Endothelial cell of umbilical vein (primary cell): ENCODE measurements around the gene MYCBP. TPM values are rescaled to one million over a fixed set of nuclear protein-coding genes. Genes with fewer than 3 reads are reported as not detected.

ENCODE experiments used
- BruUV-seq: library from RNA; stranded (reverse); fragments of 400-500 nt; replicated peaks from 2 replicates; lab custom pipeline; 2021; lab: Mats Ljungman, UMichigan
- CTCF ChIA-PET: fragments of 300-600, 350-600 bp; sonication (Branson Sonifier 250); formaldehyde crosslinking; loops from one replicate; lab custom pipeline; 2021; ENCODE audit warnings: antibody characterized with exemption, inconsistent platforms; lab: Charles Lee
- POLR2A ChIA-PET: fragments of 300-600, 350-600 bp; sonication (Branson Sonifier 250); formaldehyde crosslinking; loops from one replicate; lab custom pipeline; 2021; ENCODE audit warnings: antibody characterized with exemption, inconsistent platforms; lab: Charles Lee
- DNase-seq: peaks from one replicate; pipeline ENCODE4 v3.0.0-alpha.2; 2011; ENCODE audit warnings: low read depth, low spot score
- FAIRE-seq: peaks from 2 replicates; lab custom pipeline; 2011; peaks lifted over from hg19 to GRCh38; lab: Jason Lieb, UNC
- H2AFZ ChIP-seq: 2 replicates; pipeline ENCODE4 v1.6.0; 2012; ENCODE audit warnings: low read depth, low read length, control low read depth, inconsistent platforms
- H3K27ac ChIP-seq: 2 replicates; pipeline ENCODE4 v1.5.1; 2011; ENCODE audit warnings: low read depth, mild to moderate bottlenecking, control low read depth, low read length, moderate library complexity; ENCODE audit not compliant: insufficient read depth
- H3K27me3 ChIP-seq, 2 experiments: 2 replicates each; pipeline versions ENCODE4 v1.6.0 to v1.6.1; 2011; ENCODE audit warnings: low read length in 2 of 2, mixed read lengths in 1 of 2; ENCODE audit not compliant: control insufficient read depth in 2 of 2, insufficient read depth in 2 of 2
- H3K36me3 ChIP-seq, 2 experiments: 2 replicates in 1 of 2; 3 replicates in 1 of 2; pipeline ENCODE4 v1.5.1; 2011; ENCODE audit warnings: low read length in 2 of 2, mild to moderate bottlenecking in 1 of 2, moderate library complexity in 1 of 2; ENCODE audit not compliant: control insufficient read depth in 2 of 2, insufficient read depth in 2 of 2; ENCODE audit errors: extremely low read depth in 1 of 2
- H3K4me1 ChIP-seq: 3 replicates; pipeline ENCODE4 v1.5.1; 2011; ENCODE audit warnings: mild to moderate bottlenecking, low read length; ENCODE audit not compliant: control insufficient read depth, insufficient read depth; ENCODE audit errors: extremely low read depth
- H3K4me2 ChIP-seq: 2 replicates; pipeline ENCODE4 v1.6.1; 2011; ENCODE audit warnings: low read length, control low read depth, mixed read lengths; ENCODE audit not compliant: insufficient read depth
- H3K4me3 ChIP-seq, 3 experiments: fragments of 200-600 bp in 1 of 3; sonication (generic), shearing (Covaris generic) in 1 of 3; replicated peaks in 1 of 3; 2 replicates each; pipeline ENCODE4 v1.5.1; 2011 to 2016; ENCODE audit warnings: control low read depth in 3 of 3, low read length in 3 of 3, mild to moderate bottlenecking in 2 of 3, inconsistent platforms in 1 of 3, low read depth in 1 of 3, moderate library complexity in 1 of 3; ENCODE audit not compliant: insufficient read depth in 1 of 3
- H3K79me2 ChIP-seq: 2 replicates; pipeline ENCODE4 v1.6.0; 2012; ENCODE audit warnings: low read length, inconsistent platforms; ENCODE audit not compliant: control insufficient read depth, insufficient read depth
- H3K9ac ChIP-seq: replicated peaks from 2 replicates; pipeline ENCODE3; 2011; ENCODE audit warnings: low read length, control low read depth; ENCODE audit not compliant: insufficient read depth; ENCODE audit errors: extremely low read depth
- H3K9me1 ChIP-seq: replicated peaks from 3 replicates; pipeline ENCODE4 v1.6.0; 2011; ENCODE audit warnings: mild to moderate bottlenecking, low read length; ENCODE audit not compliant: control insufficient read depth, insufficient read depth; ENCODE audit errors: extremely low read depth
- H3K9me3 ChIP-seq: replicated peaks from 2 replicates; pipeline ENCODE4 v1.5.1; 2012; ENCODE audit warnings: low read length, inconsistent platforms; ENCODE audit not compliant: control insufficient read depth, insufficient read depth
- H4K20me1 ChIP-seq: replicated peaks from 2 replicates; pipeline ENCODE3; 2011; ENCODE audit warnings: mild to moderate bottlenecking, low read length; ENCODE audit not compliant: control insufficient read depth, insufficient read depth; ENCODE audit errors: extremely low read depth
- EZH2 ChIP-seq: IDR thresholded peaks from 2 replicates; pipeline ENCODE4 v1.6.1; 2012; ENCODE audit warnings: borderline replicate concordance, low read depth, mild to moderate bottlenecking, moderate library complexity, low read length, inconsistent platforms; ENCODE audit not compliant: severe bottlenecking
- FOS ChIP-seq: IDR thresholded peaks from 2 replicates; pipeline ENCODE4 v1.6.1; 2011; ENCODE audit warnings: mild to moderate bottlenecking, low read length, moderate library complexity, borderline replicate concordance; ENCODE audit not compliant: insufficient read depth
- GATA2 ChIP-seq: IDR thresholded peaks from 2 replicates; pipeline ENCODE4 v1.7.0; 2011; ENCODE audit warnings: low read depth, mild to moderate bottlenecking, moderate library complexity, mixed read lengths, low read length; ENCODE audit not compliant: insufficient read length, insufficient read depth
- JUN ChIP-seq: IDR thresholded peaks from 2 replicates; pipeline ENCODE4 v1.6.1; 2011; ENCODE audit warnings: borderline replicate concordance, low read depth; ENCODE audit not compliant: insufficient read length, insufficient read depth
- MYC ChIP-seq: IDR thresholded peaks from one replicate; pipeline ENCODE4 v1.6.1; 2011; ENCODE audit warnings: mild to moderate bottlenecking, low read depth, low read length
- POLR2A ChIP-seq: IDR thresholded peaks from 2 replicates; pipeline ENCODE4 v1.6.1; 2012; ENCODE audit warnings: low read depth, mild to moderate bottlenecking, control low read depth, low read length
- POLR2AphosphoS5 ChIP-seq: IDR thresholded peaks from 2 replicates; pipeline ENCODE4 v1.6.1; 2012; ENCODE audit warnings: low read depth, mild to moderate bottlenecking, control low read depth, low read length, moderate library complexity; ENCODE audit not compliant: insufficient read depth
- dilution Hi-C: fragments of 300-500 bp; cut with MboI; formaldehyde crosslinking; loops from one replicate; pipeline ENCODE4 v1.15.0; 2019; ENCODE audit warnings: low sequenced_read_pairs; ENCODE audit not compliant: extremely low pct_ligation_motif_present
- intact Hi-C: fragments of 100-400 bp; cut with micrococcal nuclease; formaldehyde crosslinking; loops from one replicate; pipeline ENCODE4 v1.10.0; 2022
- polyA plus RNA-seq, 4 experiments: library from polyadenylated mRNA; depleted of rRNA in 3 of 4; stranded (reverse) in 3 of 4; unstranded in 1 of 4; fragments of >200 nt; gene quantifications; 2 replicates each; pipeline versions ENCODE4 v1.2.1 to v1.2.3, GENCODE V29; 2011 to 2012; ENCODE audit warnings: missing spikeins in 1 of 4
- total RNA-seq: library from RNA; stranded (reverse); gene quantifications from 2 replicates; pipeline ENCODE4 v1.2.3, GENCODE V29; 2021
- TF ChIP-seq, protein P1 (sequence below), 2 donors: IDR thresholded peaks; 1 replicate in 1 of 2; 2 replicates in 1 of 2; pipeline ENCODE4 v1.5.1; 2011; ENCODE audit warnings: low read length in 2 of 2, mild to moderate bottlenecking in 2 of 2, moderate library complexity in 2 of 2, control low read depth in 1 of 2, inconsistent platforms in 1 of 2, low read depth in 1 of 2; ENCODE audit not compliant: insufficient read depth in 1 of 2; ENCODE audit errors: extremely low read depth in 1 of 2
- TF ChIP-seq, protein P2 (sequence below): IDR thresholded peaks from 2 replicates; pipeline ENCODE4 v1.6.1; 2011; ENCODE audit not compliant: insufficient read depth, insufficient read length

The MYCBP gene
- total and polyA plus RNA-seq, 2 donors (not counting 3 experiments of a cell fraction or from before 2014, with no cell fraction given) = 9.5 to 23.1 TPM

DNA sequence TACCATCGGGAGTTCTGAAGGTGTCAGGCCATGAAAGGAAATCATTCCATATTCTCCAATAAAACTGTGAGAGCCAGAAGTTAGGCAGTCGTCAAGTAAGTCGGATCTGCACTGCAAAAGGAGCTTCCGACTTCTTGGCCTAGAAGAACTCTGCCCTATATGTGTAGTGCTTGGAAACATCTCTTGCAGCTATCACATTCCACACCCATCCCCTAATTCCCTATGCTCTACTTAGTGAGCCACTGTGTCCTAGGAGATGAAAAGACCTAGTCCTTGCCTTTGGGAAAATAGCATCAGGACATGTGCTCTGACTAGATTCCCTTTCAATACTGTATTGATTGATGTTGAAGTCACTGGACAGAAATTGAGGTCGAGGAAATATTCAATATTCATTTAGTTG is 16.4 kb upstream of the MYCBP start:
- intact Hi-C loops (no loop called here), dilution Hi-C loops (no loop called here)
- H3K9me1 ChIP-seq = no peaks in the 10 kb centered on the region
- no peaks in the 10 kb centered on the region for H4K20me1 ChIP-seq
- ChIA-PET CTCF (no interaction called here), POLR2A (no interaction called here)
- H3K27ac ChIP-seq = no peak overlapping the region
- no peak overlapping the region for H3K9ac ChIP-seq
- no peaks in the 10 kb centered on the region for H3K36me3 ChIP-seq
- H2AFZ ChIP-seq = no peak overlapping the region
- DNase-seq (no peak), FAIRE-seq (no peak)
- no peaks in the 10 kb centered on the region for H3K9me3 ChIP-seq
- no TSS peak for BruUV-seq
- no peak overlapping the region for H3K4me2 ChIP-seq
- H3K79me2 ChIP-seq = no peaks in the 10 kb centered on the region
- TF ChIP-seq MYC = no peak
- TF ChIP-seq, protein P1, sequence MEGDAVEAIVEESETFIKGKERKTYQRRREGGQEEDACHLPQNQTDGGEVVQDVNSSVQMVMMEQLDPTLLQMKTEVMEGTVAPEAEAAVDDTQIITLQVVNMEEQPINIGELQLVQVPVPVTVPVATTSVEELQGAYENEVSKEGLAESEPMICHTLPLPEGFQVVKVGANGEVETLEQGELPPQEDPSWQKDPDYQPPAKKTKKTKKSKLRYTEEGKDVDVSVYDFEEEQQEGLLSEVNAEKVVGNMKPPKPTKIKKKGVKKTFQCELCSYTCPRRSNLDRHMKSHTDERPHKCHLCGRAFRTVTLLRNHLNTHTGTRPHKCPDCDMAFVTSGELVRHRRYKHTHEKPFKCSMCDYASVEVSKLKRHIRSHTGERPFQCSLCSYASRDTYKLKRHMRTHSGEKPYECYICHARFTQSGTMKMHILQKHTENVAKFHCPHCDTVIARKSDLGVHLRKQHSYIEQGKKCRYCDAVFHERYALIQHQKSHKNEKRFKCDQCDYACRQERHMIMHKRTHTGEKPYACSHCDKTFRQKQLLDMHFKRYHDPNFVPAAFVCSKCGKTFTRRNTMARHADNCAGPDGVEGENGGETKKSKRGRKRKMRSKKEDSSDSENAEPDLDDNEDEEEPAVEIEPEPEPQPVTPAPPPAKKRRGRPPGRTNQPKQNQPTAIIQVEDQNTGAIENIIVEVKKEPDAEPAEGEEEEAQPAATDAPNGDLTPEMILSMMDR (IDR thresholded peaks at IDR 0.05; ENCODE audit: extremely low read depth in 1 of 2, insufficient read depth in 1 of 2, low read depth in 1 of 2, low read length in 2 of 2) = no peak
- TF ChIP-seq GATA2 = no peak
- no peak for TF ChIP-seq JUN
- TF ChIP-seq POLR2A = no peak
- TF ChIP-seq EZH2 = no peak
- TF ChIP-seq POLR2AphosphoS5 = no peak
- TF ChIP-seq FOS = no peak
- TF ChIP-seq, protein P2, sequence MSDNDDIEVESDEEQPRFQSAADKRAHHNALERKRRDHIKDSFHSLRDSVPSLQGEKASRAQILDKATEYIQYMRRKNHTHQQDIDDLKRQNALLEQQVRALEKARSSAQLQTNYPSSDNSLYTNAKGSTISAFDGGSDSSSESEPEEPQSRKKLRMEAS = no peak
- no peaks in the 10 kb centered on the region for H3K27me3 ChIP-seq
- H3K4me1 ChIP-seq = no peaks in the 10 kb centered on the region
- no peak overlapping the region for H3K4me3 ChIP-seq
